ENCODE measurements around the gene MNT. TPM values are rescaled to one million over a fixed set of nuclear protein-coding genes. Genes with fewer than 3 reads are reported as not detected.

Gene MNT
- total RNA-seq, 4 donors from 2014 or later, result 1.8 to 32.6 (median 7.8) TPM

DNA sequence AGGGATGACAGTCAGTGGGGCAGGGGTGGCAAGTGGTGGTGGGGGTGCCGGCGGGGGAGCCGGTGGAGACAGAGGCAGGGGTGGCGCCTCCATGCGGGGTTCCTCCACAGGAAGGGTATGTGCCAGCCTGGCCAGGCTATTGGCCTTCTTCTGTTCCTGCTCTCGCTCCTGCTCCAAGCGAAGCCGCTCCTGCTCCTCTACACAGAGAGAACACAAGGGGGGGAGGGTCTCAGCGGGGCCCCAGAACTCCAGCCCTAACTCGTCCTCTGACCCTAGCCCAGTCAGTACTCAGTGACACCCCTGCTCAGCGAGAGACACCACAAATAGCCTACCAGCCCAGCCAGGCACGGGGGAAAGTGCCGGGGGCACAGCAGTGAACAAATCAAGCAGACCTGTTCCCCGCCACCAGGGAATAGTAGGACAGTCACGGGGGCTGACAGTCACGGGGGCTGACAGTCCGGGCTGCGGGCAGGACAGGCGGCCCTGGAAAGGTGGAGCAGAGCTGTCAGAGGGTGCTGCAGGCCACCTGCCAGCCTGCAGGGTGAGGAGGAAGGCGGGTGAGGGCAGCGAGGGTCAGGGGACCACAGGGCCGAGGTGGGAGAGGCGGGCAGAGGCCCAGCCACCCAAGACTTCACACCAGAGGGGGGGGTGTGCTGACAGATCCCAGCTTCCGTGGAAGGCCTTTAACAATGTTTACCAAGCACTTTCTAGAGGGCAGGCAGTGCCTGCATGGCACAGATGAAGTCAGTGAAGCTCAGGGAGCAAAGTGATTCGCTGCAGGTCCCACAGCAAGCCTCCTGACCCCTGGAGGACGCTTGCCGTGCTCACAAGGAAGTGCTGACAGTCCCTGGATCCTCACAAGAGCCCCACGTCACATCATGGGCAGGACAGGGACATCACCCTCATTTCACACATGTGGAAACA is 5.3 kb downstream of the MNT start:
- no peak for DNase-seq

DNA sequence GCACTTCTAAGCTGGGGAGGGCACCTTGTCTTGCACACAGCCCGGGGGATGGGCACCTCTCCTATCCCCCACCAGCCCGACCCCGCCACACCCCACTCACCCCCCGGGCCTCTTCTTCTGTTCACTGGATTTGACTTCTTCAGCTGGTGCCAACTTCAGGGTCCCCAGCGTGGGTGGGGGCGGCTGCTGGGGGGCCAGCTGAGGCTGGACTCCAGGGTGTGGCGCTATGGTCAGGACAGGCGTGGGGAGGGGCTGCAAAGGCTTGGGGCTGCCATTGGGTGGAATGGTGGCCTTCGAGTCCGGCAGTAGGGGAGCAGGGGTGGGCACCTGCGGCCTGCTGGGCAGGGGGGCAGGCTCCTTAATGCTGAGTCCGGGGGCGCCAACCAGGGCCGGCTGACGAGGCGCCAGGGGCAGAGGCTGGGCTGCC is 6.1 kb downstream of the MNT start:
- Histone ChIP-seq H3K4me3 (no peak overlapping the region), H3K27me3 (no peaks in the 10 kb centered on the region), H3K4me1 (peaks cover 28 to 63% of the 10 kb centered on the region in 2 donors), H3K9me3 (no peaks in the 10 kb centered on the region), H3K27ac (peak overlapping the region; percentile 99 to 100), H3K36me3 (no peaks in the 10 kb centered on the region)
- no peak for DNase-seq
- TF ChIP-seq POLR2A (IDR thresholded peaks at IDR 0.05) (no peak), CTCF (IDR thresholded peaks at IDR 0.05) (no peak)
- intact Hi-C loops (cut with DNase I; ENCODE audit: low total_unique reads), result no loop called here

More for the DNA sequence above, 5.3 kb downstream of the MNT start:
- Histone ChIP-seq H3K4me3 (no peak overlapping the region), H3K4me1 (peaks cover 25 to 62% of the 10 kb centered on the region in 2 donors), H3K27ac (peak overlapping the region; percentile 99 to 100), H3K27me3 (no peaks in the 10 kb centered on the region), H3K36me3 (no peaks in the 10 kb centered on the region), H3K9me3 (no peaks in the 10 kb centered on the region)
- TF ChIP-seq POLR2A (IDR thresholded peaks at IDR 0.05) (no peak), CTCF (IDR thresholded peaks at IDR 0.05) (no peak)
- intact Hi-C loops (cut with DNase I; ENCODE audit: low total_unique reads), result no loop called here

GRCh38 chr17:2393954-2394749 is 6.7 kb downstream of the MNT start:
- Histone ChIP-seq H3K27ac (peak overlapping the region; percentile 99 to 100), H3K4me1 (peaks cover 28 to 62% of the 10 kb centered on the region in 2 donors), H3K27me3 (no peaks in the 10 kb centered on the region), H3K36me3 (no peaks in the 10 kb centered on the region), H3K9me3 (no peaks in the 10 kb centered on the region), H3K4me3 (peak overlapping the region; percentile 64 to 82)
- TF ChIP-seq POLR2A (IDR thresholded peaks at IDR 0.05) (no peak), CTCF (IDR thresholded peaks at IDR 0.05) (no peak)
- intact Hi-C loops (cut with DNase I; ENCODE audit: low total_unique reads), result no loop called here
- DNase-seq, result no peak

GRCh38 chr17:2393174-2393953 is 7.5 kb downstream of the MNT start:
- Histone ChIP-seq H3K4me1 (peaks cover 28 to 59% of the 10 kb centered on the region in 2 donors), H3K27ac (peak overlapping the region; percentile 99 to 100), H3K27me3 (no peaks in the 10 kb centered on the region), H3K9me3 (no peaks in the 10 kb centered on the region), H3K4me3 (peak overlapping the region; percentile 64 to 82), H3K36me3 (no peaks in the 10 kb centered on the region)
- TF ChIP-seq POLR2A (IDR thresholded peaks at IDR 0.05) (peak; percentile 73 to 94), CTCF (IDR thresholded peaks at IDR 0.05) (no peak)
- intact Hi-C loops (cut with DNase I; ENCODE audit: low total_unique reads), result no loop called here
- peak; percentile 89 to 92 for DNase-seq
